GM18499 (cell line): ENCODE results near the gene DDX25.

Experiments
- ATAC-seq: cut with Tn5 transposase; IDR thresholded peaks from one replicate; pipeline ENCODE4 v1.9.1; 2021; ENCODE audit warnings: moderate number of reproducible peaks; ENCODE audit not compliant: insufficient read depth, unreplicated experiment

DDX25 gene

GRCh38 chr11:125933030-125933813 is 28.9 kb downstream of the DDX25 start:
- ATAC-seq = no peak

DNA sequence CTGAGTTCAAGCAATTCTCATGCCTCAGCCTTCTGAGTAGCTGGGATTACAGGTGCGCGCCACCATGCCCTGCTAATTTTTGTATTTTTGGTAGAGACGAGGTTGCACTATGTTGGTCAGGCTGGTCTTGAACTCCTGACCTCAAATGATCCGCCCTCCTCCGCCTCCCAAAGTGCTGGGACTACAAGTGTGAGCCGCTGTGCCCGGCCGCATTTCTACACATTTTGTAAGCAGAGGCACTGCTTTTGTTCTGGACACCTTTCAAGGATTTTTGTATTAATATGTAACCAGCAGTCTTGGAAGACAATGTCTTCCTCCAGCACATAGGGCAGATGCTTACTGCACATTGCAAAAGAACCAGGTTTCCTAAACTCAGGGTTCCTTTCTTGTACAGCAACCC is 30.2 kb downstream of the DDX25 start:
- no peak for ATAC-seq

DNA sequence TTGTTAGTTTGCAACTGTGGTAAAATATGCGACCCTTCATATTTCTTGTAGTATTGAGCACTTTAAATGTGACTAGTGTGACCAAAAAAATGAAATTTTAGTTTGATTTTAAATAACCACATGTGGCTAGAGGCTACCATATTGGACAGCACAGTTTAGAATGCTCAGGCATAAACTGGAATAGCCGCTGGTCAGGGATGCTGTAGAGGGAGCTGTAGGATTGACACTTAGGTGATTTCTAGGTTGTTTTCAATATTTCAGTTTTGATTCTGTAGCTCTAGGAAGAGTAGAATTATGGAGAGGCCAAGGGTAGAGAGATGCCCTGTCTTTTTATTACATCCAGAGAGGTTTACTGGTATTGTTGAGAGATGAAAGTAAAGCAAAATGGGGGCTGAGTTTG is 30.7 kb downstream of the DDX25 start:
- no peak for ATAC-seq

- no peak for ATAC-seq
These were observed 31.4 kb downstream of the DDX25 start for GRCh38 chr11:125935618-125936199.

DNA sequence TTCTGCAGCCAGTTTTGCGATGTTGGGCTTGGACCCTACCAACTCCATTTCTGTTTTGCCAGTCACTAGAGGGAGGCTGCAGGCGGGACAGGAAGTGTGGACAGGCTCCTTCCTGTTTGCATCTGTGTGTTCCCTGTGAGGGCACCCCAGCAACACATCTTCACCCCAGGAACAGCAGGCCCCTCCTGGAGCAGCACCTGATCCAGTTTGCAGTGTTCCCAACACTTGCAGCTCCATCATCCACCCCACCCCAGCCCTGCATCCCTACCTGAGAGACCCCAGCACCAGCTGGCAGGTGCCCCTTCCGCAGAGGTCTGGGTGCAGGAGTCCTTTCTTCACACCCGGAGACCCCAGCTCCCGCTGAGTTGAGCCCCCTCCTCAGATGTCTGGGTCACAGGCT is 34.1 kb downstream of the DDX25 start:
- ATAC-seq = no peak

GRCh38 chr11:125939081-125939521 is 34.8 kb downstream of the DDX25 start:
- no peak for ATAC-seq

- no peak for ATAC-seq
These were observed 35.8 kb downstream of the DDX25 start for GRCh38 chr11:125940145-125940544.

DNA sequence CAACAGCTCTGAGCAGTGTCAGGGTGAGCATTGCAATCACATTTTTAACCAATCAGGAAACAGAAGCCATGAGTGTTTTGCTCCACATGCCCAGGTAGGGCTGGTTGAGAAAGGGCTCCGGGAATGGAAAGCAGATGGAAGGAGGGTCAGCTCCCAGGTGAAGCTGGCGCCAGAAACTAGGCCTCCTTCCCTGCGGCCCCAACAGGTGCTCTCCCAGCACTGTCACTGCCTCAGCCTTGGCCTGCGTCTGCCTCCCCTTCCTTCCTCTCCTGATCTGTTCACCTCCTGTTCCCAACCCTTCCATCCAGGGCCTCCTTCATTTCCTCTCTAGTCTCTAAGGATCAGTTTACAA is 36.9 kb downstream of the DDX25 start:
- no peak for ATAC-seq

- no peak for ATAC-seq
These were observed 37.6 kb downstream of the DDX25 start for GRCh38 chr11:125941619-125942611.

DNA sequence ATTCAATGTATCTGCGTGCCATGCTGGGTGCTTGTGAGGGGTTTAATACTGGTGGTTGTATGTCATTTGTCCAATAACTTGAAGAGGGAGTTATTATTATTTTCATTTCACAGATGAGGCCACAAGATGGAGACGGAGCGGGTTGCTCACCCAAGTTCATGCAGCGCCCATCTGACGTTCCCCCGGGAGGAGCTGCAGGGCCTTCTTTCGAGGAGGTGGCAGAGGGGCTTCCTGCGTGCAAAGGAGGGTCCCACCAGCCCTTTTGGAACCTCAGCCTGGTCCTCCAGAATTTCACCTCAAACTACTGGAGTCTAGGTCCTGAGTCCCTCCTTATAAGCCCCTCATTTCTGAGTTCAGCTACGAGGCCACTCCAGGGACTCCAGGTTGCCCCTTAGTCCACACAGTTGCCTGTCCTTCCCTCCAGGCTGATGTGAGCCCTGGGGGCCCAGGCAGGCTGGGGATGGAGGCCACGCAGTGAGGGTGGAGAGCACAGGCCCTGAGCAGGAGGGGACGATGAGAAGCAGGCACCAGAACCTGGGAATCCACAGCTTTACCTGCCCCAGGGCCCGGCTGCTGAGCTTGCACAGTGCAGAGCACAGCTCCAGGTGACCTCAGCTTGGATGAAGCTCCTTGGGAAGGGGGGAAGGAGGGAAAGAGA is 38.6 kb downstream of the DDX25 start:
- ATAC-seq = no peak

DNA sequence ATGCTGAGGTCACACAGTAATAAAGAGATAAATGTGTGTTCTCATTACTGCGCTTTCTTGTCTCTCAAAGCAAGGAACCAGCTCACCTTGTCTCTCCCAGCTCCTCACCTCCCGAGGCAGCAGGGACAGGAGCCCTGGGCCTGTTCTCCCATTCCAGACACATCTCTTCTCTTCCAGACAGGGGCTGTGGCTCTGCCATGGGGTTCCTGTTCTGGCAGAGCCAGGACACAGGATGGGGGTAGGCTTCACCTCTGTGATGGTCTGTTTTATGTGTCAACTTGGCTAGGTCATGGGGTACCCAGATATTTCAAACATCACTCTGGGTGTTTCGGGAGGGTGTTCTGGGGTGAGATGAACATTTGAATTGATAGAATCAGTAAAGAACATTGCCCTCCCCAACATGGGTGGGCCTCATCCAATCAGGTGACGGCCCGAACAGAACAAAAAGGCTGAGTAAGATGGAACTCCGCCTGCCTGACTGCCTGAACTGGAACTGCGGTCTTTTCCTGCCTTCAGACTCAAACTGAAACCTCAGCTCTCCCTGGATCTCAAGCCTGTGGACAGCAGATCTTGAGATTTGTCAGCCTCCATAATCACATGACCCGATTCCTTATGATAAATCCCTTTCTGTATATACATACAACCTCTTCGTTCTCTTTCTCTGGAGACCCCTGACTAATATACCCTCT is 39.5 kb downstream of the DDX25 start:
- ATAC-seq = no peak

DNA sequence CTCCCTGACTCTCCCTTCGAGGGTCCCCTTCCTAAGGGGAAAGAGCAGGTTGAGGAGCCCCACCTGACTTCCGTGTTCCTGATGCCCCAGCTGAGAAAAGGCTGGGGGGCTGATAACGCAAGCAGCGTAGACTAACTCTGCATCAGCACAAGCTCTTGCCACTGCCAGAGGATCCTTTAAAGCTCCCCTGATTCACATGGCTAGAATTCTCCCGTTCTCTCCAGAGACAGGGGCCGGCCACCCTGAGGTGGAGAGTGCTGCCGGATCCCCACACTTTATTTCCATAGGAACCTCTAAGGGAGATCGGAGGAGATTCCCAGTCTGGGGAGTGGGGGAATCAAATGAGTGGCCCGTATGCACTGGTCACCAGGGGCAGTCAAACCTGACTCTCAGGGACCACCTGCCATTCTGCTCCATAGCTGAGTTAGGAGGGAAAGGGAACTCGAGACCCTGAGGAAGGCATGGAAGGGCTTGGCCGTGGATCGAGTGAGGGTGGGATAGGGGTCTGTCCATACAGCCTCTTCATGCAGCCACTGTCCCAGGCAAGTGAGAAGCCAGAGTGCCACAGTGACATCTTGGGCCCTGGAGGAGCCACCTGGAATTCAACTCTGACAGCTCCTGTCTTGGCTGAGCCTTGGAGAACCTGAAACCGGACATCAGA is 40.2 kb downstream of the DDX25 start:
- no peak for ATAC-seq

DNA sequence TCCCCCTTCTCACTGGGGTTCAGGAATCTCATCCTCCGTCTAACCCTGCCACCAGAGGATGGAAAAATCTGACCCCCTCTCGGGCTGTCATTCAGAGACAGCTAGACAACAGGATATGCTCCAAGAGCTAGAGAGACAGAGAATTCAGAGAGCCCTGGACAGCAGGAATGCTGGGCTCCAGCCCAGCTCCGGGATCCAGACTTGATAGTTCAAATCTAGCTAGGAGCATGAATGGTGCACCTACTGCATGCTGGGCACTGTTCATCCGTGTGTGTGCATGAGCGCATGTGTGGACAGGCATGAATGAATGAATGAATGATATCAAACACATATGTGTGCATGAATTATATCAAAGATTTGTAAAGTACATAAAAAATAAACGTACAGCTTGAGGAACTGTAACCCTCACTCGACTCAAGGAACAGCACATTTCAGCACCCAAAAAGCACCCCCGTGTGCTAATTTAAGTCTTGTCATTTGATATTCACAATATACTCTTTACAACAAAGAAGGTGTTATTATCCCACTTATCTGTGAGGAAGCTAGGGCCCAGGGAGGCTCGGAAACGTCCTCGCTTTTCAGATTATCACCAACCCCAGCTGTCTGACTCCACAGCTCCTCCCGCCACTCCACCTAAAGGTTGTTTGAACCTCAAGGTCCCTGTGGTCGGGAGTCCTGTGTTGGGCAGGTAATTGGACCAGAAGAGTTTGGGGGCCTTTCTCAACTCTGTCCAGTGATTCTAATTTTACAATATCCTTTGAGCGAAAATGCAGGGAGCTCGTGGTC is 40.9 kb downstream of the DDX25 start:
- no peak for ATAC-seq

- no peak for ATAC-seq
These were observed 41.7 kb downstream of the DDX25 start, which contains the start of gene VSIG10L2 for GRCh38 chr11:125945797-125946520. VSIG10L2 (plus strand) TSS chr11:125946044; CDS start chr11:125946056, 12 bp downstream.

DNA sequence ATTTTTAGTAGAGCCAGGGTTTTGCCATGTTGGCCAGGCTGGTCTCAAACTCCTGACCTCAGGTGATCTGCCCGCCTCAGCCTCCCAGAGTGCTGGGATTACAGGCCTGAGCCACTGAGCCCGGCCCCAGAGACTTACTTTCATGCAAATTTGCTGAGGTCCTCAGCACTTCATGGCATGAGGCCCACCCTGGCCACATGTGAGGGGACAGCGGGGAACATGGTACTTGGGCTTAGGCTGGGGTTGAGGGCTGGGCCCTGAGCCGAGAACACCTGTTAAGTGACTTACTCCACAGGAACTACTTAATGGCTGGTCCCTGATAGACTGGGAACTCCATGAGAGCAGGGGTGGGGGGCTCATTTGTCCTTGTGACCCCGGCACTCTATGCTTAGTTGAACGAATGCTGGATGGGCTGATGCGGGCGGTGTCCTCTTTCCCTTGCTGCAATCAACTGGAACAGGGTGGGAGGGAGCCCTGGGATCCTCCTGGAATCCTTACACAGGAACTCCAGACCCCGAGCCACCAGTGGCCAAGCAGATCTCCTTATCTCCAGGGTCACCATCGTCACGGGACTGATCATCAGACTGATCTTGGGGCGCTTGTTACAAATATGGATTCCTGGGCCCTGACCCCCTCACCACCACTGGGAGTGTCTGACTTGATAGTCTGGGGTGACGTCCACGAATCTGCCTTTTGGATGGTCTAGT is 42.6 kb downstream of the DDX25 start:
- ATAC-seq = no peak

GRCh38 chr11:125947419-125948277 is 43.3 kb downstream of the DDX25 start:
- ATAC-seq = no peak
